Measurements from ENCODE around the gene CRPPA.
"Not testable (repeated sequence)": the region's sequence is repeated elsewhere in the genome, so short reads cannot be mapped to it uniquely, and the experiment has no call there.

DNA sequence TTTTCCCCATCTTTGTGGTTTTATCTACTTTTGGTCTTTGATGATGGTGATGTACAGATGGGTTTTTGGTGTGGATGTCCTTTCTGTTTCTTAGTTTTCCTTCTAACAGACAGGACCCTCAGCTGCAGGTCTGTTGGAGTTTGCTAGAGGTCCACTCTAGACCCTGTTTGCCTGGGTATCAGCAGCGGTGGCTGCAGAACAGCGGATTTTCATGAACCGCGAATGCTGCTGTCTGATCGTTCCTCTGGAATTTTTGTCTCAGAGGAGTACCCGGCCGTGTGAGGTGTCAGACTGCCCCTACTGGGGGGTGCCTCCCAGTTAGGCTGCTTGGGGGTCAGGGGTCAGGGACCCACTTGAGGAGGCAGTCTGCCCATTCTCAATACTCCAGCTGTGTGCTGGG, 38.2 kb downstream of the CRPPA start:
- TF ChIP-seq, protein P1, sequence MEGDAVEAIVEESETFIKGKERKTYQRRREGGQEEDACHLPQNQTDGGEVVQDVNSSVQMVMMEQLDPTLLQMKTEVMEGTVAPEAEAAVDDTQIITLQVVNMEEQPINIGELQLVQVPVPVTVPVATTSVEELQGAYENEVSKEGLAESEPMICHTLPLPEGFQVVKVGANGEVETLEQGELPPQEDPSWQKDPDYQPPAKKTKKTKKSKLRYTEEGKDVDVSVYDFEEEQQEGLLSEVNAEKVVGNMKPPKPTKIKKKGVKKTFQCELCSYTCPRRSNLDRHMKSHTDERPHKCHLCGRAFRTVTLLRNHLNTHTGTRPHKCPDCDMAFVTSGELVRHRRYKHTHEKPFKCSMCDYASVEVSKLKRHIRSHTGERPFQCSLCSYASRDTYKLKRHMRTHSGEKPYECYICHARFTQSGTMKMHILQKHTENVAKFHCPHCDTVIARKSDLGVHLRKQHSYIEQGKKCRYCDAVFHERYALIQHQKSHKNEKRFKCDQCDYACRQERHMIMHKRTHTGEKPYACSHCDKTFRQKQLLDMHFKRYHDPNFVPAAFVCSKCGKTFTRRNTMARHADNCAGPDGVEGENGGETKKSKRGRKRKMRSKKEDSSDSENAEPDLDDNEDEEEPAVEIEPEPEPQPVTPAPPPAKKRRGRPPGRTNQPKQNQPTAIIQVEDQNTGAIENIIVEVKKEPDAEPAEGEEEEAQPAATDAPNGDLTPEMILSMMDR (IDR thresholded peaks at IDR 0.05; ENCODE audit: extremely low read depth in 1 of 2, insufficient read depth in 1 of 2, low read depth in 1 of 2, low read length in 2 of 2), result not testable (repeated sequence)
- TF ChIP-seq JUN (IDR thresholded peaks at IDR 0.05; ENCODE audit: borderline replicate concordance, insufficient read depth, insufficient read length, low read depth); MYC (IDR thresholded peaks at IDR 0.05; ENCODE audit: low read depth, low read length); EZH2 (IDR thresholded peaks at IDR 0.05; ENCODE audit: borderline replicate concordance, low read depth, low read length, severe bottlenecking); POLR2A (IDR thresholded peaks at IDR 0.05; ENCODE audit: low read depth, low read length): not testable (repeated sequence)

Measured in endothelial cell of umbilical vein (primary cell).